CD4-positive, alpha-beta T cell (primary cell): ENCODE data around the gene FAM163B. TPM values are rescaled to one million over a fixed set of nuclear protein-coding genes. Genes with fewer than 3 reads are reported as not detected.

Experiments
- ATAC-seq: fragments of 200-7000 bp; cut with Tn5 transposase; one replicate; pipeline ENCODE4 v1.10.0; 2022; ENCODE audit warnings: mild to moderate bottlenecking; ENCODE audit not compliant: poor library complexity
- CTCF ChIA-PET: fragments of 350-600 bp; sonication (Branson Sonifier 250); formaldehyde crosslinking; loops from one replicate; lab custom pipeline; 2021; ENCODE audit warnings: antibody characterized with exemption, inconsistent platforms; lab: Charles Lee
- POLR2A ChIA-PET: fragments of 350-600 bp; sonication (Branson Sonifier 250); formaldehyde crosslinking; loops from one replicate; lab custom pipeline; 2021; ENCODE audit warnings: antibody characterized with exemption, inconsistent platforms; lab: Charles Lee
- DNase-seq, 14 experiments: peaks; one replicate each; pipeline ENCODE4 v3.0.0-alpha.2; 2013 to 2020; ENCODE audit warnings: mixed read lengths in 2 of 14
- H3K27ac ChIP-seq, 2 donors: one replicate each; pipeline versions ENCODE4 v1.5.1 to v1.7.0; 2013; ENCODE audit warnings: low read length in 2 of 2, low read depth in 1 of 2, mild to moderate bottlenecking in 1 of 2
- H3K27me3 ChIP-seq, 2 experiments: 1 replicate in 1 of 2; 2 replicates in 1 of 2; pipeline versions ENCODE4 v1.6.1 to v1.7.0; 2013; ENCODE audit warnings: low read length in 2 of 2, control low read depth in 1 of 2, mild to moderate bottlenecking in 1 of 2, moderate library complexity in 1 of 2; ENCODE audit not compliant: insufficient read depth in 2 of 2, control insufficient read depth in 1 of 2
- H3K36me3 ChIP-seq: one replicate; pipeline ENCODE4 v1.6.1; 2013; ENCODE audit warnings: low read length, control low read depth; ENCODE audit not compliant: insufficient read depth
- H3K4me1 ChIP-seq: one replicate; pipeline ENCODE4 v1.6.1; 2013; ENCODE audit warnings: low read length, control low read depth; ENCODE audit not compliant: insufficient read depth
- H3K4me3 ChIP-seq: one replicate; pipeline ENCODE4 v1.5.1; 2013; ENCODE audit warnings: mild to moderate bottlenecking, low read length, moderate library complexity
- H3K9me3 ChIP-seq, 2 experiments: 1 replicate in 1 of 2; 2 replicates in 1 of 2; pipeline versions ENCODE4 v1.6.1 to v1.7.0; 2013; ENCODE audit warnings: low read length in 2 of 2, mild to moderate bottlenecking in 2 of 2, control low read depth in 1 of 2, moderate library complexity in 1 of 2; ENCODE audit not compliant: control insufficient read depth in 1 of 2, insufficient read depth in 1 of 2
- H3K27ac Mint-ChIP-seq: one replicate; pipeline ENCODE4 v1.8.0; 2020; ENCODE audit warnings: mixed read lengths
- H3K27me3 Mint-ChIP-seq: one replicate; pipeline ENCODE4 v1.8.0; 2021; ENCODE audit warnings: mixed read lengths
- H3K36me3 Mint-ChIP-seq: one replicate; pipeline ENCODE4 v1.8.0; 2021; ENCODE audit warnings: low read depth, mixed read lengths
- H3K4me1 Mint-ChIP-seq: one replicate; pipeline ENCODE4 v1.8.0; 2021; ENCODE audit warnings: low read depth, mixed read lengths
- H3K4me3 Mint-ChIP-seq: one replicate; pipeline ENCODE4 v1.8.0; 2020; ENCODE audit warnings: mild to moderate bottlenecking, mixed read lengths
- H3K9me3 Mint-ChIP-seq: one replicate; pipeline ENCODE4 v1.8.0; 2020; ENCODE audit warnings: mixed read lengths
- CTCF ChIP-seq: fragments of 200-600 bp; IDR thresholded peaks from one replicate; pipeline ENCODE4 v1.8.0; 2022; ENCODE audit warnings: antibody characterized with exemption, mild to moderate bottlenecking
- intact Hi-C, 2 experiments: fragments of 100-400 bp; cut with DNase I in 1 of 2; cut with micrococcal nuclease in 1 of 2; formaldehyde crosslinking; loops; one replicate each; pipeline versions ENCODE4 v1.15.1 to v1.9.0; 2023 to 2025; cut with DNase I, micrococcal nuclease
- total RNA-seq, 174 experiments: library from RNA in 2 of 174; stranded (reverse) in 2 of 174; gene quantifications; one replicate each; pipeline ENCODE4 v1.2.3 and lab custom pipeline; 2021 to 2026

Gene FAM163B
- total RNA-seq, 2 experiments from 2014 or later, result not detected

- H3K27me3 ChIP-seq, result peaks cover 0 to 10% of the 10 kb centered on the region in 2 experiments
- H3K27ac ChIP-seq, result no peak overlapping the region
Observed at GRCh38 chr9:133535306-133535877, 73.8 kb downstream of the FAM163B start.

GRCh38 chr9:133534346-133535291 lies 74.6 kb downstream of the FAM163B start, which contains the start of gene ADAMTSL2:
ADAMTSL2 (plus strand) TSS chr9:133534704; CDS start chr9:133536713, 2,009 bp downstream.
- Histone ChIP-seq H3K36me3 (no peaks in the 10 kb centered on the region), H3K4me3 (peak within 1 kb of the TSS; percentile 25), H3K27me3 (peaks cover 0 to 10% of the 10 kb centered on the region in 2 experiments), H3K27ac (peak within 1 kb of the TSS in 1 of 2 donors; percentile 1), H3K4me1 (peaks cover 26% of the 10 kb centered on the region), H3K9me3 (peaks cover 0 to 10% of the 10 kb centered on the region in 2 experiments)
- peak within 1 kb of the TSS; percentile 87 for H3K4me3 Mint-ChIP-seq
- peak within 1 kb of the TSS; percentile 85 for H3K27ac Mint-ChIP-seq
- H3K36me3 Mint-ChIP-seq, result no peaks in the 10 kb centered on the region
- TF ChIP-seq CTCF, result no peak
- peaks cover 17% of the 10 kb centered on the region for H3K4me1 Mint-ChIP-seq
- peak in 13 of 14 experiments; percentile 9 to 81 (median 50) for DNase-seq
- ChIA-PET CTCF (no interaction called here), POLR2A (interaction anchor here (0.5 to 1.8 kb wide), 2 partner anchors 25 to 204 kb away, joined by 3 to 9 read pairs; partner anchors contain the start of gene SARDH)
- H3K9me3 Mint-ChIP-seq, result no peaks in the 10 kb centered on the region
- peak; percentile 67 for ATAC-seq
- peaks cover 6% of the 10 kb centered on the region for H3K27me3 Mint-ChIP-seq
- intact Hi-C loops, result loop anchor here (5.0 to 10.0 kb wide), 3 partner anchors 193 to 460 kb away; partner anchors contain the start of gene VAV2 (in 2 of the 2)

More at GRCh38 chr9:133535306-133535877, 73.8 kb downstream of the FAM163B start:
- peaks cover 17% of the 10 kb centered on the region for H3K4me1 Mint-ChIP-seq
- H3K27ac Mint-ChIP-seq, result no peak overlapping the region
- Histone ChIP-seq H3K9me3 (peaks cover 0 to 11% of the 10 kb centered on the region in 2 experiments), H3K4me3 (no peak overlapping the region), H3K4me1 (peaks cover 26% of the 10 kb centered on the region), H3K36me3 (no peaks in the 10 kb centered on the region)
- ChIA-PET CTCF (no interaction called here), POLR2A (no interaction called here)
- H3K4me3 Mint-ChIP-seq, result no peak overlapping the region
- H3K36me3 Mint-ChIP-seq, result no peaks in the 10 kb centered on the region
- no peaks in the 10 kb centered on the region for H3K9me3 Mint-ChIP-seq
- no peak for DNase-seq
- intact Hi-C loops, result loop anchor here in 1 of 2 experiments (10.0 kb wide), 1 partner anchor 459 kb away; the partner anchor contains the start of gene VAV2
- ATAC-seq, result no peak
- TF ChIP-seq CTCF, result no peak
- H3K27me3 Mint-ChIP-seq, result peaks cover 6% of the 10 kb centered on the region

- Mint-ChIP-seq H3K4me1 (peaks cover 12% of the 10 kb centered on the region), H3K9me3 (no peaks in the 10 kb centered on the region), H3K36me3 (no peaks in the 10 kb centered on the region), H3K27ac (no peak overlapping the region), H3K27me3 (peaks cover 6% of the 10 kb centered on the region), H3K4me3 (peak overlapping the region; percentile 20)
- ATAC-seq (no peak), DNase-seq (peak in 1 of 14 experiments; percentile 21)
- Histone ChIP-seq H3K27ac (peak overlapping the region in 1 of 2 donors; percentile 1), H3K36me3 (no peaks in the 10 kb centered on the region), H3K4me3 (peak overlapping the region; percentile 18), H3K27me3 (peaks cover 0 to 10% of the 10 kb centered on the region in 2 experiments), H3K4me1 (peaks cover 26% of the 10 kb centered on the region), H3K9me3 (peaks cover 0 to 3% of the 10 kb centered on the region in 2 experiments)
- ChIA-PET POLR2A (interaction anchor here (0.5 to 1.8 kb wide), 2 partner anchors 24 to 205 kb away, joined by 3 to 9 read pairs; partner anchors contain the start of gene SARDH), CTCF (no interaction called here)
- intact Hi-C loops, result loop anchor here (1.0 to 10.0 kb wide), 4 partner anchors 181 to 461 kb away; partner anchors contain the start of gene VAV2 (in 2 of the 2)
- TF ChIP-seq CTCF, result no peak
Observed at GRCh38 chr9:133533857-133534256, 75.3 kb downstream of the FAM163B start.
